ENCODE measurements around the gene CCZ1B.
"Not testable (repeated sequence)": the region's sequence is repeated elsewhere in the genome, so short reads cannot be mapped to it uniquely, and the experiment has no call there.

CCZ1B gene

DNA sequence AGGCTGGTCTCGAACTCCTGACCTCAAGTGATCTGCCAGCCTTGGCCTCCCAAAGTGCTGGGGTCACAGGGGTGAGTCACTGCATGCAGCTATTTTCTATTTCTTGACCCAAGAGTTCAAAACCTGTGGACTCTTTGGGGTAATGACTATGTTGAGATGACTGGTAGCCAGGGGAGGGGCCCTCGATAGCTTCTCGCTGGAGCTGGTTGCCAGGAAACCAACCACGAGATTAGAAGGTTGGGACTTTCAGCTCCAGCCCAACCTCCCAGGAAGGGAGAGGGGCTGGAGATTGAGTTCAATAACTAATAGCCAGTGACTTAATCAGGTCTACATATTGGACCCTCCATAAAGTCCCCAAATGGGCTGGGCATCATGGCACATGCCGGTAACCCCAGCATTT is 28.9 kb downstream of the CCZ1B start:
- not testable (repeated sequence) for H3K9me2 ChIP-seq (ENCODE audit: low read depth, low read length); H3K79me2 ChIP-seq (ENCODE audit: insufficient read depth, low read length); H2AFZ ChIP-seq (ENCODE audit: low read length); H3F3A ChIP-seq (ENCODE audit: insufficient read depth, low read length); H3K4me3 ChIP-seq (ENCODE audit: low read depth, low read length, poor library complexity, severe bottlenecking); H3K27me3 ChIP-seq (ENCODE audit: insufficient read depth, low read length); H3K9me3 ChIP-seq (ENCODE audit: low read length); H3K4me2 ChIP-seq (ENCODE audit: low read length); H3K4me1 ChIP-seq (ENCODE audit: insufficient read depth, low read length, severe bottlenecking); H3K27ac ChIP-seq (ENCODE audit: low read depth, low read length, poor library complexity, severe bottlenecking); H3K36me3 ChIP-seq (ENCODE audit: insufficient read depth, low read length); H4K20me1 ChIP-seq (ENCODE audit: insufficient read depth, low read length); H3K9ac ChIP-seq (ENCODE audit: low read length)

DNA sequence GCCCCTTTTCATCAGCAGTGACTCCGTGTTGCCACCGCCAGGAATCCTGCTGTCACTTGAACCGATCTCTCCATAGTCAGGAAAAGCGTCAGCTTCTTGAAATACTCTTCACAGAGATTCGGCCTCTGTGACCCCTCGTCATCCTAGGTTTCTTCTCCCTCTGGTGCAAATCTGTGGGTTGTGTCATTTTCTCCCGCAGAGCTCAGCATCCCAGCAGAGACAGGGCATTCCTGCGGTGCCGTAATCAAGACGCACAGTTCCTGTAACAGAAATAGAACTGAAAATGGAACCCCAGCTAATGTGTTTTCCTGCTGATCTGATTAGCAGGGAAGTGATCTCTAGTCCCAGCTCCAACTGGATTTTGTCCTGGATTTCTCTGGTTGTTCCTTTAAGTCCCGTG is 31.8 kb downstream of the CCZ1B start:
- not testable (repeated sequence) for H3K4me1 ChIP-seq (ENCODE audit: insufficient read depth, low read length, severe bottlenecking); H3K79me2 ChIP-seq (ENCODE audit: insufficient read depth, low read length); H3K27me3 ChIP-seq (ENCODE audit: insufficient read depth, low read length); H3K27ac ChIP-seq (ENCODE audit: low read depth, low read length, poor library complexity, severe bottlenecking); H2AFZ ChIP-seq (ENCODE audit: low read length); H3K9me2 ChIP-seq (ENCODE audit: low read depth, low read length); H4K20me1 ChIP-seq (ENCODE audit: insufficient read depth, low read length); H3F3A ChIP-seq (ENCODE audit: insufficient read depth, low read length); H3K4me2 ChIP-seq (ENCODE audit: low read length); H3K4me3 ChIP-seq (ENCODE audit: low read depth, low read length, poor library complexity, severe bottlenecking); H3K9ac ChIP-seq (ENCODE audit: low read length); H3K36me3 ChIP-seq (ENCODE audit: insufficient read depth, low read length); H3K9me3 ChIP-seq (ENCODE audit: low read length)

DNA sequence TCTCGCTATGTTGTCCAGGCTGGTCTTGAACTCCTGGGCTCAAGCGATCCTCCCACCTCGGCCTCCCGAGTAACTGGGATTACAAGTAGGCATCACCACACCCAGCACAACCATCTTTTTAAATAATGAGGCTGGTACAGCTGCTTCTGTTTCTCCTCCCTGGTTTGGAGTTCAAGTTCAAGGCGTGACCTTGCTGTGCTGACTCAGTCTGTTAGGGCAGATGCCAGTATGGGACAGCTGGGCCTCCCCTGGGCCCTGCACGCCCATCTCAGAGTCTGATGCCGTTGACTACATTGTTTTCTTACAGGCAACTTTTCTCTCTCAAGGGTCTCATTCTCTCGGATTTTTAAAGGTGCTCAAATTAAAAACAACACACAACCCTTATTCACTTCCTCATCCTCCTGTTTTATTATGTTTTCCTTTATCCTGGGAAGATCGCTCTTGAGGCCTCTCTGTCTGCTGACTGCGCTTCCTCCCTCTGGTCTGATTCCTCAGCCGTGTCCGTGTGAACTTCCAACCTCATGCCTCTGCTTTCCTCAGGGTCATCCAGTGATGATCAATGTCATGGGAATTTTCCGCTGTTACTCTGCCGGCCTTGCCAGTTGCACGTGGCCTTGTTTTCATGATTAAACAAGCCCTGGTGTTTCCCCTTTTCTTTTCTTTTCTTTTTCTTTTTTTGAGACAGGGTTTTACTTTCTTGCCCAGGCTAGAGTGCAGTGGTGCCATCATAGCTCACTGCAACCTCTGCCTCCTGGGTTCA is 33.8 kb downstream of the CCZ1B start:
- not testable (repeated sequence) for H3K4me2 ChIP-seq (ENCODE audit: low read length); H3K36me3 ChIP-seq (ENCODE audit: insufficient read depth, low read length); H3K9ac ChIP-seq (ENCODE audit: low read length); H3K9me2 ChIP-seq (ENCODE audit: low read depth, low read length); H4K20me1 ChIP-seq (ENCODE audit: insufficient read depth, low read length); H3K4me1 ChIP-seq (ENCODE audit: insufficient read depth, low read length, severe bottlenecking); H3F3A ChIP-seq (ENCODE audit: insufficient read depth, low read length); H3K79me2 ChIP-seq (ENCODE audit: insufficient read depth, low read length); H2AFZ ChIP-seq (ENCODE audit: low read length); H3K4me3 ChIP-seq (ENCODE audit: low read depth, low read length, poor library complexity, severe bottlenecking); H3K27ac ChIP-seq (ENCODE audit: low read depth, low read length, poor library complexity, severe bottlenecking); H3K9me3 ChIP-seq (ENCODE audit: low read length); H3K27me3 ChIP-seq (ENCODE audit: insufficient read depth, low read length)

DNA sequence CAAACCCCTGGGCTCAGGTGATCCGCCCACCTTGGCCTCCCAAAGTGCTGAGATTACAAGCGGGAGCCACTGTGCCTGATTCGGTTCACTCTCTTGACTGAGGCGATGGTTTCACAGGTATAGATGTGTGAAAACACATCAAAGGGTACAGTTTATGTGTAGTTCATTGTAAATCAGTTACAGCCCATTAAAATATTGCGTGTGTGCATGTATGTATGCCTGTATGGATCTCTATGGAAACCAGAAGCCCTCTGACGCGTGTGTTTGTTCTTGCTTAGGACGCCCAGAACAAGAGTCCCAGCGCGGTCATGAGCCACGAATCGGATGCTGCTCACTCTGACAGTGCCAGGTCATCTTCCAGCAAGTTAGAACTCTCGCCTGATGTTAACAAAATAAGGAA is 36.7 kb downstream of the CCZ1B start:
- H3K9me3 ChIP-seq (ENCODE audit: low read length); H2AFZ ChIP-seq (ENCODE audit: low read length); H3K4me2 ChIP-seq (ENCODE audit: low read length); H4K20me1 ChIP-seq (ENCODE audit: insufficient read depth, low read length); H3K9ac ChIP-seq (ENCODE audit: low read length); H3K9me2 ChIP-seq (ENCODE audit: low read depth, low read length); H3K36me3 ChIP-seq (ENCODE audit: insufficient read depth, low read length); H3F3A ChIP-seq (ENCODE audit: insufficient read depth, low read length); H3K27ac ChIP-seq (ENCODE audit: low read depth, low read length, poor library complexity, severe bottlenecking); H3K4me1 ChIP-seq (ENCODE audit: insufficient read depth, low read length, severe bottlenecking); H3K79me2 ChIP-seq (ENCODE audit: insufficient read depth, low read length); H3K27me3 ChIP-seq (ENCODE audit: insufficient read depth, low read length); H3K4me3 ChIP-seq (ENCODE audit: low read depth, low read length, poor library complexity, severe bottlenecking): not testable (repeated sequence)

DNA sequence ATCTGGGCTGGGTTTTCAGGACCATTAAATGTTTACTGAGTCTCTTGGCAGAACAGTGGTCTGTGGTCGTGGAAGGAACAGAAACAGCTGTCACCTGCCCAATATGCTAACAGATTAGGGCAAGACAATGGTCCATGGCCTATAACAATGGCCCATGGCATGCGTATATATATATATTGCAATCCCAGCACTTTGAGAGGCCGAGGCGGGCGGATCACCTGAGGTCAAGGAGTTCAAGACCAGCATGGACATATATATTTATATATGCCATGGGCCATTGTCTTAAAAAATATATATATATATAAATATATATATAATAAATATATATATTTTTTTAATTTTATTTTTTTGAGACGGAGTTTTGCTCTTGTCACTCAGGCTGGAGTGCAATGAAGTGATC is 44.5 kb downstream of the CCZ1B start:
- not testable (repeated sequence) for H3K4me2 ChIP-seq (ENCODE audit: low read length); H3K4me1 ChIP-seq (ENCODE audit: insufficient read depth, low read length, severe bottlenecking); H3K27ac ChIP-seq (ENCODE audit: low read depth, low read length, poor library complexity, severe bottlenecking); H3F3A ChIP-seq (ENCODE audit: insufficient read depth, low read length); H4K20me1 ChIP-seq (ENCODE audit: insufficient read depth, low read length); H3K9ac ChIP-seq (ENCODE audit: low read length); H3K27me3 ChIP-seq (ENCODE audit: insufficient read depth, low read length); H3K9me2 ChIP-seq (ENCODE audit: low read depth, low read length); H3K4me3 ChIP-seq (ENCODE audit: low read depth, low read length, poor library complexity, severe bottlenecking); H2AFZ ChIP-seq (ENCODE audit: low read length); H3K36me3 ChIP-seq (ENCODE audit: insufficient read depth, low read length); H3K79me2 ChIP-seq (ENCODE audit: insufficient read depth, low read length); H3K9me3 ChIP-seq (ENCODE audit: low read length)

DNA sequence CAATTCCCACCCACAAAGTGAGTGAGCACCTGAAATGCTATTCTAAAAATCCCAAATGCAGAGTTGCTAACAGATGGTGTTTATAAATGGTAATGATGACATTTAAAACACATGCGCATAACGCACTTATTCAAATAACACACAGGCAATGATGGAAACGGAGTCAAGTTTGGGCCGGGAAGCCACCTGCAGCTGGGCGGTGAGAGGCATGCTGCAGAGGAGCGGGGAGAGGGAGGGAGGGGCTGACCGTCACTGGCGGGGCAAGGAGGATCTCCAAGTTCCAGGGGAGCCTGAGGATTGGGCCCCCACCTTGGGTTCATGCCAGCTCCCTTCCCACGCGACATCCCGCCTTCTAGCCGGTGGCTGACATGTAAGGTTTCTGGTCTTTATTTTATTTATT is 64.9 kb downstream of the CCZ1B start:
- not testable (repeated sequence) for H3K4me1 ChIP-seq (ENCODE audit: insufficient read depth, low read length, severe bottlenecking); H3K9me2 ChIP-seq (ENCODE audit: low read depth, low read length); H3K27me3 ChIP-seq (ENCODE audit: insufficient read depth, low read length); H3K4me3 ChIP-seq (ENCODE audit: low read depth, low read length, poor library complexity, severe bottlenecking); H3K9me3 ChIP-seq (ENCODE audit: low read length); H3K36me3 ChIP-seq (ENCODE audit: insufficient read depth, low read length); H3K27ac ChIP-seq (ENCODE audit: low read depth, low read length, poor library complexity, severe bottlenecking); H3K79me2 ChIP-seq (ENCODE audit: insufficient read depth, low read length); H3K9ac ChIP-seq (ENCODE audit: low read length); H3K4me2 ChIP-seq (ENCODE audit: low read length); H3F3A ChIP-seq (ENCODE audit: insufficient read depth, low read length); H4K20me1 ChIP-seq (ENCODE audit: insufficient read depth, low read length); H2AFZ ChIP-seq (ENCODE audit: low read length)

DNA sequence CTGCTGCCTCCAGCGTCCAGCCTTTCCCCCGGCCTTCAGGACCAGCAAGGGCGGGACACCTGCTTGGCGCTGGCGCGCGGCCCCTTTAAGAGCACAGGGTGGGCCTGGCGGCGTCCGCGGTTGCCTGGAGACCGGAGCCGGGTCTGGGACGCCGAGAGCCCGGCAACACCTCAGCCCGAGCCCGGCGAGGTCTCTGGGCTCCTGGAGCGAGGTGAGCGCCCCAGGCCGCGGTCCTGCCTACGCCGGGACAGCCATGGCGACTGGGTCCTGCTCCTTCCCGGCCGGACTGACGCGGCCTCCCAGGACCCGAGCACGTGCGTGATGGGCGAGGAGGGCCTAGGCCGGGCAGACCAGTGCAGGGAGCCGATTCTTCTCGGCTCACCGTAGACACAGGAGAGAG is 72.1 kb downstream of the CCZ1B start, which contains the start of gene RSPH10B2:
RSPH10B2 (plus strand) TSS at position 140 of the 400 bp plus-strand sequence. CDS start 3,575 bp downstream, outside the sequence.
- not testable (repeated sequence) for H3K4me2 ChIP-seq (ENCODE audit: low read length); H3K27me3 ChIP-seq (ENCODE audit: insufficient read depth, low read length); H3K9me3 ChIP-seq (ENCODE audit: low read length); H3K4me1 ChIP-seq (ENCODE audit: insufficient read depth, low read length, severe bottlenecking); H3K79me2 ChIP-seq (ENCODE audit: insufficient read depth, low read length); H3F3A ChIP-seq (ENCODE audit: insufficient read depth, low read length); H2AFZ ChIP-seq (ENCODE audit: low read length); H3K4me3 ChIP-seq (ENCODE audit: low read depth, low read length, poor library complexity, severe bottlenecking); H4K20me1 ChIP-seq (ENCODE audit: insufficient read depth, low read length); H3K27ac ChIP-seq (ENCODE audit: low read depth, low read length, poor library complexity, severe bottlenecking); H3K9ac ChIP-seq (ENCODE audit: low read length); H3K36me3 ChIP-seq (ENCODE audit: insufficient read depth, low read length); H3K9me2 ChIP-seq (ENCODE audit: low read depth, low read length)

DNA sequence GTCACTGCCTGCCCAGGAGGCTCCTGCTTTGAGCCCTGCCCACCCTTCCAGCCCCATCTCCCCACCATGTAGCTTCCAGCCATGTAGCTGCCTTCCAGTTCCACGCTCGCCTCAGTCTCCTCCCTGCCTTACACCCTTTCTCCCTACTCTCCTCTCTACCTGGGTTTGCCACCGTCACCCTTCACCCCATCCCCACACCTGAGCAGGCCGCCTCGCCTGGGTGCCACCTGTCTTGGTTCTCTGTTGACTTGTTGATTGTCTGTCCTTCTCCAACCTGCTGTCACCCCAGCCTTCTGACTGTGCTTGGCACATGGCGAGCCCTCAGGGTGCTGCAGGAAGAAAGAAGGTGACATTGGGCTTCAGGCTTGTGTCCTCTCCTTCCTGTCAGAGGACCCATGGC is 75.9 kb downstream of the CCZ1B start:
- H3K9ac ChIP-seq (ENCODE audit: low read length); H3K9me2 ChIP-seq (ENCODE audit: low read depth, low read length); H4K20me1 ChIP-seq (ENCODE audit: insufficient read depth, low read length); H3K4me3 ChIP-seq (ENCODE audit: low read depth, low read length, poor library complexity, severe bottlenecking); H3F3A ChIP-seq (ENCODE audit: insufficient read depth, low read length); H3K9me3 ChIP-seq (ENCODE audit: low read length); H3K36me3 ChIP-seq (ENCODE audit: insufficient read depth, low read length); H3K27ac ChIP-seq (ENCODE audit: low read depth, low read length, poor library complexity, severe bottlenecking); H3K27me3 ChIP-seq (ENCODE audit: insufficient read depth, low read length); H3K79me2 ChIP-seq (ENCODE audit: insufficient read depth, low read length); H3K4me2 ChIP-seq (ENCODE audit: low read length); H2AFZ ChIP-seq (ENCODE audit: low read length); H3K4me1 ChIP-seq (ENCODE audit: insufficient read depth, low read length, severe bottlenecking): not testable (repeated sequence)
